IPS-20b (cell line): Measurements from ENCODE around the gene EPHA3.

Experiments
- H3K27ac ChIP-seq: one replicate; pipeline ENCODE4 v1.5.1; 2013; ENCODE audit warnings: low read length
- H3K27me3 ChIP-seq: 2 replicates; pipeline ENCODE4 v1.6.1; 2013; ENCODE audit warnings: mild to moderate bottlenecking, low read length, inconsistent platforms; ENCODE audit not compliant: insufficient read depth
- H3K36me3 ChIP-seq: 2 replicates; pipeline ENCODE4 v1.6.1; 2013; ENCODE audit warnings: low read depth, mild to moderate bottlenecking, inconsistent platforms, low read length, moderate library complexity; ENCODE audit not compliant: insufficient read depth
- H3K4me1 ChIP-seq: 2 replicates; pipeline ENCODE4 v1.6.1; 2013; ENCODE audit warnings: mild to moderate bottlenecking, control low read depth, inconsistent platforms, low read length, moderate library complexity; ENCODE audit not compliant: insufficient read depth
- H3K4me3 ChIP-seq: 2 replicates; pipeline ENCODE4 v1.5.1; 2013; ENCODE audit warnings: mild to moderate bottlenecking, low read length, inconsistent platforms
- H3K9ac ChIP-seq: 2 replicates; pipeline ENCODE4 v1.6.1; 2013; ENCODE audit warnings: low read depth, mild to moderate bottlenecking, inconsistent platforms, low read length, moderate library complexity
- H3K9me3 ChIP-seq: 2 replicates; pipeline ENCODE4 v1.6.1; 2013; ENCODE audit warnings: mild to moderate bottlenecking, low read depth, low read length, inconsistent platforms; ENCODE audit not compliant: insufficient read depth

Gene EPHA3

DNA sequence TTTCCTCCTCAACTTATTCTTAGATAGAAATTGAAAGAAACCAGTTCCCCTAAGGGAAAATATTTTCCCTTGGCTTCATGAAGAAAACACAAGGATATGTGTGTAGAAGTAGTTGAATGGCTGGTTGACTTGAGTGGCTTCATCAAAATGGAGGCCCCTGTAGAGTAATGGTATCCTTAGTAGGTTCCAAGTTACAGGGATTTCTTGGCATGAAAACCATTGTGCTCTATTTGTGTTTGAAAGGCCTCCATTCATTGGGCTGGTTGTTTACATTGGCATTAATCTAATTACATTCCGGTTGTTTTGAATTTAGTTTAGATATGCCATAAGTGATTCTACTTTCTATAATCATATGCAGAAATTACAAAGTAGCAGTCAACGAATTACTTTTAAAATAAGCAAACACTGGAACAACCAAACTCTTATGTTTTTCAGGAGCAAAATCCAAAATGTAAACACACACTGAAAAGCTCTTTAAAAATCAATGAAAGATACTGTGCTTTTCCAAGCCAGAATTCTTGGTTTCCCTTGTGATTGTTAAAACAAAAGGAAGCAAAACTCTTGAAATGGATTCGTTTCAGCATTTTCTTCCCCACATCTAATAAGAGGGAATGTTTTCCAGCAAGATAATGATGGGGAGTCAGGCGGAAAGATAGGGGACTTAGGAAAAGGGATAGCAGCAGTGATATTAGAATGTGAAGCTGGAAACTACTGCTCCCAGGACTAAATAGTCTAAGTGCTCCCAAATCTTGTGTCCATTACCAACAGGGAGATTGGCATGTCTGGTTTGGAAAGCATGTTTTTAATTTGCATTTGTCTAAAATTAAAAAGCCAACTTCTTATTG lies 77.0 kb downstream of the EPHA3 start:
- H3K9ac ChIP-seq = no peak overlapping the region; the same call in 1 of the 2 replicates
- H3K4me3 ChIP-seq = 0 out of 2 replicates have a peak overlapping the region, but pooled peaks have one; percentile 9
- no peaks in the 10 kb centered on the region for H3K36me3 ChIP-seq
- no peak overlapping the region for H3K27ac ChIP-seq
- peaks cover 25% of the 10 kb centered on the region for H3K4me1 ChIP-seq
- H3K27me3 ChIP-seq = no peaks in the 10 kb centered on the region
- no peaks in the 10 kb centered on the region for H3K9me3 ChIP-seq

DNA sequence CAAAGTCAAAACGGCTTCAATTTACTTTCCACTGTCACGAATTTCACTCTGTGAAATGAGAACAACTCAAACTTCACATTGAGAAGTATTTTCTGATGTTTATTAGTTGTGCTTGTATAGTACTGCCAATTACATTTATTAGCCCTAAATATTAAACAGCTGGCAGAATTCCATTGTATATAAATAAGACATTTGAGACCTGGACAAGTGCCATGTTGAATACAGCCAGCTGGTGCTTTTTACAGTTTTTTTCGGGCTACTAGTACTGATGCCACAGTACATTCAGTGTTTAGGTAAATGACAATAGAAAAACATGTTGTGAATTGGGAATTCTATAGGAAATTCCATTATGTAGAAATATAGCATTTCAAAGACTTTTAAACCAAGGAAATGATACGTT lies 79.0 kb downstream of the EPHA3 start:
- no peak overlapping the region for H3K27ac ChIP-seq

DNA sequence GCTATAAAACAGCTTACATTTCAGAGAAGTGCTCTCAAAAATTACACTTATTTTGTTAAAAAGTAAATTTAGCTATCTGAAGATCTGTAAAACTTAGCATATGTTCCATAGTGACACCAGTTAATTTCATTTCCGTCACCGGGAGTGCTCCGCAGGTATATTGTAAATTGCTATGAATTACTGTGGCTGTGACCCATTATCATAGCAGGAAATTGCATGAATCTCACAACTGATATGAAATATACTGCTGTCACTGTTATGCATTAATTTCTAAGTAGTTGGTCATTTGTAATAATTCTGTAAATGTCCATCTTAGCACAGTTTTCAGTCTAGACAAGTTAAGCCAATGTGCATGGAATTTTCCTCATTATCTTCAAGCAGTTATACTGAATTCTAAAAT lies 91.2 kb downstream of the EPHA3 start:
- H3K4me1 ChIP-seq = no peaks in the 10 kb centered on the region
- H3K27me3 ChIP-seq = no peaks in the 10 kb centered on the region
- H3K27ac ChIP-seq = no peak overlapping the region

More for the DNA sequence above, 79.0 kb downstream of the EPHA3 start:
- H3K27me3 ChIP-seq = no peaks in the 10 kb centered on the region
- no peak overlapping the region for H3K9ac ChIP-seq
- H3K4me3 ChIP-seq = no peak overlapping the region
- peaks cover 11% of the 10 kb centered on the region; the same call in 1 of the 2 replicates for H3K4me1 ChIP-seq
- H3K36me3 ChIP-seq = no peaks in the 10 kb centered on the region
- H3K9me3 ChIP-seq = no peaks in the 10 kb centered on the region

DNA sequence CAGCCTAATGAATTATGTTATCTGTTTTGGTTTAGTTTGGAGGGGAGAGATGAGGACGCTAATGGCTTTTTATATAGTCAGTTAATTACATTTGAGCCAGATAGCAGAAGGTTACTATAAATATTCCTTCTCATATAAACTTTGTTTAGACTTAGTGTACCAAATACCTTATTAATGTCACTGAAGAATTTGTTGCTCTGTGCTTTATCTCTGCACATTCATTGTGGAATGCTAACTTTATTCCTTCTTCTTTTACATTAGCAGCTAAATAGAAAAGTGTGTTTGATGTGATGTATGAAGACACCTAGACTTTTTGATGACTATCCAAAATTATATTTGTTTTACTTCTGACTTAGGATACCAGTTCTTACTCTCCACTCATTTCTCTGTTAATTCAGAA lies 105.2 kb downstream of the EPHA3 start:
- Histone ChIP-seq H3K36me3 (no peaks in the 10 kb centered on the region), H3K9ac (no peak overlapping the region), H3K4me3 (no peak overlapping the region), H3K9me3 (no peaks in the 10 kb centered on the region), H3K4me1 (no peaks in the 10 kb centered on the region), H3K27me3 (no peaks in the 10 kb centered on the region), H3K27ac (no peak overlapping the region)

More for the DNA sequence above, 91.2 kb downstream of the EPHA3 start:
- no peaks in the 10 kb centered on the region for H3K9me3 ChIP-seq
- H3K9ac ChIP-seq = no peak overlapping the region
- no peak overlapping the region for H3K4me3 ChIP-seq
- H3K36me3 ChIP-seq = no peaks in the 10 kb centered on the region

DNA sequence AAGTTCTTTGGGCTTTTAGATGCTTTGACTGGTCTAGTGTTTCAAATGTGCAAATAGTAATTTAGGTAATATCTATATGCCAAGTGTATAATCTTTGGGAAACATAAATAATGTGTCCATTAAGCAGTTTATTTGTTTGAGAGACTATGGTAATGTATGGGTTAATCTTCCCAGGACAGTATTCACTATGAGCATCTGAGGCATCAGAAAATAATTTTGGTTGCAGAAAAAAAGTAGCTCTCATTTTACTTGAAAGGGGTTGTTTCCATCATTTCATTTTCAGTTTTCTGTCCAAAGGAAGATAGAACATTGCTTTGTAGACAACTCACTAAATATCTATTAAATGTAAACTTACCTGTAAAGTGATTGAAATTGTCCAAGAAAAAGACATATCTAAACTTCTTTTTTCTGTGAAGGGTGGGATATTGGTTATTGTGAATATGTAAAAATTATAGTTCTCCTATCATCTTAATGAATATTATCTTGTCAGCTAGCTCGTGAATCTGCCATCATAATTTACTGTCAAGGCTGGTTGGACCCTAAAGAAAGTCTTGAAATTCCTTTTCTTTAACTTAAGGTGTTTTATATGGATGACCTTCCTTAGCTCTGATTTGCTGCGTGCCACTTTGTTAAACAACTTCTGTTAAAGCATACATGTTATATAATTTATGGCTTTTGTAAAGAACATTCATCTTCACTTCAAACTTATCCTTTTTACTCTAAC lies 108.8 kb downstream of the EPHA3 start:
- Histone ChIP-seq H3K9ac (no peak overlapping the region), H3K9me3 (no peaks in the 10 kb centered on the region), H3K4me3 (no peak overlapping the region), H3K27me3 (no peaks in the 10 kb centered on the region), H3K36me3 (no peaks in the 10 kb centered on the region), H3K27ac (no peak overlapping the region), H3K4me1 (no peaks in the 10 kb centered on the region)

DNA sequence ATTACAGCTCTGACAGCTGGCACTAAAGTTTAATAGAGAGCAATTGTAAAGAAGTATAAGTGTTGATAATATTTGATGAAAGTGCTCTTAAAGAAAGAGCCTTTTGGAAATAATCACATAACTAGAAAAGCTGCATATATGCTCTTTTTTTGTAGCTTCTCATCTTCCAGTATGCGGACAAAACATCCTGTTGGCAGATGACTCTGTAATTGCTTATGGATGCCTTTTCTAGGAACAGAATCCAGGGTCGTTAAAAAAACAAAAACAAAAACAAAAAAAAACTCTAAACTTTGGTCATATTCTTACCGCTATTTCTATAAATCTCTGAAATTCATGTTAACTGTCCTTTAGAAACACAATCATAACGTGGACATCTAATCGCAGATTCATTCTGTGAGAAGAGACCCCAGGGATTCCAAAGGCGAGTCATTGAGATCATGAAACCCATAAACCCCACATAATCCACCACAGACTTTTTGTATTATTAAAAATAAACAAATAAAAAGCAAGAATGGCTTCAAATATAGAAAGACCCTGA lies 109.8 kb downstream of the EPHA3 start:
- no peaks in the 10 kb centered on the region for H3K27me3 ChIP-seq
- no peak overlapping the region for H3K27ac ChIP-seq
- no peaks in the 10 kb centered on the region for H3K9me3 ChIP-seq
- H3K4me3 ChIP-seq = no peak overlapping the region
- no peaks in the 10 kb centered on the region for H3K4me1 ChIP-seq
- no peaks in the 10 kb centered on the region for H3K36me3 ChIP-seq
- no peak overlapping the region for H3K9ac ChIP-seq

DNA sequence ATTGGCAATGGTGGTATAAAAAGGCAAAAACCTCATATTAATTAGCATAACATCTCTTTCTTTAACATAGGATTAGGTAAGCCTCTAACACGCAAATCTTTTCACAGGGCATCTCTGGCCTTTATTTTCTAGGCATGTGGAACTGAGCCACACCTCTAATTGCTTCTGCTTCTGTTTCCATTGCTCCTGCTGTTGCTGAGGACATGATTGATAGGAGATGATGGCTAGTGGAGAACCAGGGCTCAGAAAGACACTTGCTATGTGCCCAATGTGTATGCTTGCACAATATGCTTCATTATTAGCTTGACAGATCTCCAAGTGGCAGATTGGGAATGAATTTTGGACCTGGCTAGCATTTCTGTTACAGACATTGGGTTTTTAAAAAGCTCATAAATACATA lies 114.5 kb downstream of the EPHA3 start:
- H3K4me3 ChIP-seq = no peak overlapping the region
- H3K9me3 ChIP-seq = no peaks in the 10 kb centered on the region
- no peak overlapping the region for H3K9ac ChIP-seq
- no peaks in the 10 kb centered on the region for H3K36me3 ChIP-seq
- no peaks in the 10 kb centered on the region for H3K27me3 ChIP-seq
- no peaks in the 10 kb centered on the region for H3K4me1 ChIP-seq
- H3K27ac ChIP-seq = no peak overlapping the region

DNA sequence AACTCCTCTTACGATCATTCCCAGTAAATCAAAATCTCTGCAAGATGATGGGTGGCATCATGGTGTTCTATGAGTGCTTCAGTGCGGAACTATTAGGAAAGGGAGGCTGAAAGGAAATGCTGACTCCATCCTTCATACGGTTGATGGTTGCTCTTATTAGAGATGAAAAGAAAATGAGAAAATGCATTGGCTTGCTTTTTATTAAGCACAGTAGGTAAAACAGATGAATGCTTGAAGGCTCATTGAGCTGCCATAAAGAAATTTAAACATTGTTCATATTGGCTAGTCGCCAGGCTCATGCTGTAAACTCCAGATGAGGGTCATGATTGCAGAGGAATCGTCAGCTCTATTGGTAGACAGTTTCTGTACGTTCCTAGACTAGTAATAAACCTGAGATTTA lies 115.8 kb downstream of the EPHA3 start:
- Histone ChIP-seq H3K4me1 (no peaks in the 10 kb centered on the region), H3K27ac (no peak overlapping the region), H3K27me3 (no peaks in the 10 kb centered on the region), H3K9me3 (no peaks in the 10 kb centered on the region), H3K4me3 (no peak overlapping the region), H3K36me3 (no peaks in the 10 kb centered on the region), H3K9ac (no peak overlapping the region)

DNA sequence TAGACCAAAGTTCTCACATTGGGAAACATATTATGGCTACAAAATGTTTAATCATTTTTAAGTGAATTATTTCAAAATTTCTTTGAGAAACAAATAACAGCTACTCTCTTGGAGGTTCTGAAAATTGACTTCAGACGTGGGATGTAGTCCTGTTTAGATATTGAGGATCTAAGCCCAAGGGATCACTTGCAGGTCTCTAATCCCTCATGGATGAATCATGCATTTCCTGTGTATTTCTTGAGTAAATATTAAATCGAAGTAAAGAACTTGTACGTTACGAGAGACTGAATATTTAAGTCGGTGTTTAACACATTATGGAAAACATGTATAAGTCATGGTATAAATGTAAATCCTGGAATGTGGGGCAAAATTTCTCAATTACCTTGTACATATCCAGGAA lies 119.8 kb downstream of the EPHA3 start:
- no peak overlapping the region for H3K9ac ChIP-seq
- H3K4me3 ChIP-seq = no peak overlapping the region
- H3K4me1 ChIP-seq = peaks cover 5% of the 10 kb centered on the region; the same call in 1 of the 2 replicates
- H3K9me3 ChIP-seq = no peaks in the 10 kb centered on the region
- H3K27me3 ChIP-seq = no peaks in the 10 kb centered on the region
- H3K36me3 ChIP-seq = no peaks in the 10 kb centered on the region
- H3K27ac ChIP-seq = no peak overlapping the region

DNA sequence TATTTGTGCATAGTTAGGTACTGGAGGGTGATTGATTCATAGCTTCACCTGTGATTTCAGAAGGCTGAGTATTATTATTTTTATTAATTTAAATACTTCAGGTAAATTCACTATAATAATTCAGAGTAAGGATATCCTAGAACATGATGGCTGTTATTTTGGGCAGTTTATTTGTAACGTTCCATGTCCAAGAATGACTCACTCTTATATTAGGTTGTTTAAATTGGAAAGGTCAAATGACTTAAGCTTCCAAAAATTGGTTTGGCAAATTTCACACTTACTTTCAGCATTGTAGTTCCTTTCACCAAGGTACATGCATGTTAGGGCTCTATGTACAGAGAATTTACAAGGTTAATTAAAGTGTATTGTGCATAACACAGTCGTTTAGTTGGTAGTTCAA lies 120.2 kb downstream of the EPHA3 start:
- peaks cover 5% of the 10 kb centered on the region; the same call in 1 of the 2 replicates for H3K4me1 ChIP-seq
- no peak overlapping the region for H3K27ac ChIP-seq
- no peaks in the 10 kb centered on the region for H3K27me3 ChIP-seq

DNA sequence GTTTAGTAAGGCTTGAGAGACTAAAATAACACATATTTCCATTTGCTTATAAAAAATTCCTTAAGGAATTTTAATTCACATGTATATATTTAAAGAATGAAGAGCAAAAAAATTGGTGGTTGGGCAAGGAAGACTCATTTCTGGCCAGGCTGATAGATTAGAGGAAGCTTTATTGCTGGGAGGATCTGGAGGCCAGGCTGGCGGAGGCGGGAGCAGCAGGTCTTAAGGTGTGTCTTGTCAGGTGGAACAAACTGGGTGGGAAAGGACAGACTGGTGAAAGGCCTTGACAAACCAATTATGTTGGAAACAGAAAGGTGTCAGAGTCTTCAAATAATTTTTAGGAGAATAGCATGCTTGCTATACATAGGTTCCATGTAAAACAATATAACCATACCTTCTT lies 124.7 kb downstream of the EPHA3 start:
- Histone ChIP-seq H3K9me3 (no peaks in the 10 kb centered on the region), H3K4me3 (no peak overlapping the region), H3K4me1 (peaks cover 14% of the 10 kb centered on the region; the same call in 1 of the 2 replicates), H3K9ac (no peak overlapping the region), H3K36me3 (no peaks in the 10 kb centered on the region), H3K27ac (no peak overlapping the region), H3K27me3 (no peaks in the 10 kb centered on the region)

More for the DNA sequence above, 120.2 kb downstream of the EPHA3 start:
- Histone ChIP-seq H3K36me3 (no peaks in the 10 kb centered on the region), H3K9ac (no peak overlapping the region), H3K9me3 (no peaks in the 10 kb centered on the region), H3K4me3 (no peak overlapping the region)
